Right lobe of liver (tissue), 4 donors: ENCODE data around the gene CES2.

Experiments used
- POLR2A ChIP-seq: fragments of 450-650 bp; IDR thresholded peaks from one replicate; pipeline ENCODE4 v1.6.1; 2017; ENCODE audit warnings: antibody characterized with exemption, mild to moderate bottlenecking
- TF ChIP-seq, protein P1 (sequence below), 4 donors: fragments of 200-600 bp in 3 of 4; fragments of 450-650 bp in 1 of 4; IDR thresholded peaks; one replicate each; pipeline versions ENCODE4 v1.5.1 to v1.8.0; 2016 to 2022; ENCODE audit warnings: antibody characterized with exemption in 4 of 4, mild to moderate bottlenecking in 2 of 4
- donor health status: DM: no; HTN: no; CAD: no.
- donor health status: DM: no; HTN: no; CAD: no.
- donor health status: DM: no; HTN: yes; CAD: no.

DNA sequence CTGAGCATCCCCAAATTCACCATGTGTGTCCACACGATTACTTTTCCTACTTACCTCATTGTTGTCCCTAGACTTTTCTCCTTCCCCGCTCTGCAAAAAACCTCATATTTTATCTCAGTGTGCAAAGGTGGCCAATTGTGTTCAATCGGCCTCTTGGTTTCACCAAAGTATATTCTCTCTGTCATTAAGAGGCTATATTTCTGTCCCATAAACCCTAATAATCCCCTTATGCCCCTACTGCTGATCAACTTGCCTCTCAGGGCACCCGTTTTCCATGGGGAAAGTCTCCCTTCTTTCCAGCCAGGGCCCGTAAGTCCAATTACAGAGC is 11.6 kb downstream of the CES2 start:
- TF ChIP-seq, protein P1, sequence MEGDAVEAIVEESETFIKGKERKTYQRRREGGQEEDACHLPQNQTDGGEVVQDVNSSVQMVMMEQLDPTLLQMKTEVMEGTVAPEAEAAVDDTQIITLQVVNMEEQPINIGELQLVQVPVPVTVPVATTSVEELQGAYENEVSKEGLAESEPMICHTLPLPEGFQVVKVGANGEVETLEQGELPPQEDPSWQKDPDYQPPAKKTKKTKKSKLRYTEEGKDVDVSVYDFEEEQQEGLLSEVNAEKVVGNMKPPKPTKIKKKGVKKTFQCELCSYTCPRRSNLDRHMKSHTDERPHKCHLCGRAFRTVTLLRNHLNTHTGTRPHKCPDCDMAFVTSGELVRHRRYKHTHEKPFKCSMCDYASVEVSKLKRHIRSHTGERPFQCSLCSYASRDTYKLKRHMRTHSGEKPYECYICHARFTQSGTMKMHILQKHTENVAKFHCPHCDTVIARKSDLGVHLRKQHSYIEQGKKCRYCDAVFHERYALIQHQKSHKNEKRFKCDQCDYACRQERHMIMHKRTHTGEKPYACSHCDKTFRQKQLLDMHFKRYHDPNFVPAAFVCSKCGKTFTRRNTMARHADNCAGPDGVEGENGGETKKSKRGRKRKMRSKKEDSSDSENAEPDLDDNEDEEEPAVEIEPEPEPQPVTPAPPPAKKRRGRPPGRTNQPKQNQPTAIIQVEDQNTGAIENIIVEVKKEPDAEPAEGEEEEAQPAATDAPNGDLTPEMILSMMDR (IDR thresholded peaks at IDR 0.05) = no peak
- no peak for TF ChIP-seq POLR2A
